ENCODE results near the gene CCDC194.

CCDC194 gene, protein sequence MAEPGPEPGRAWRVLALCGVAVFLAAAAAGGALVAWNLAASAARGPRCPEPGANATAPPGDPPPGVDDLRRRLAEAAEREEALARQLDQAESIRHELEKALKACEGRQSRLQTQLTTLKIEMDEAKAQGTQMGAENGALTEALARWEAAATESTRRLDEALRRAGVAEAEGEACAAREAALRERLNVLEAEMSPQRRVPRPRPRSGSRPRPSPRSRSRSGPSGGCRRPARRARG

DNA sequence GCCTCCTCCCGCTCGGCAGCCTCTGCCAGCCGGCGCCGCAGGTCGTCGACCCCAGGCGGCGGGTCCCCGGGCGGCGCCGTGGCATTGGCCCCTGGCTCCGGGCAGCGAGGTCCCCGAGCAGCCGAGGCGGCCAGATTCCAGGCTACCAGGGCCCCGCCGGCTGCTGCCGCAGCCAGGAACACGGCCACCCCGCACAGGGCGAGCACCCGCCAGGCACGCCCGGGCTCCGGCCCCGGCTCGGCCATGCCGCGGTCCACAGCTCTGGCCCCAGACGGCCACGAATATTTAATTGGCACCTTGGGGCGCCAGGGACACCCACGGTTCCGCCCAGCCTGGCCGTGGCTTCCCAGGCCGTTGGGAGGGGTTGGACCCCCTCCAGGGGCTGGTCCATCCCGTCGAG, at the start of gene CCDC194:
Gene CCDC194 (minus strand): TSS at position 283 of the 400 bp plus-strand sequence. CDS start 38 bp downstream, at position 245.
- DNase-seq (ENCODE audit: low read depth), result no peak

DNA sequence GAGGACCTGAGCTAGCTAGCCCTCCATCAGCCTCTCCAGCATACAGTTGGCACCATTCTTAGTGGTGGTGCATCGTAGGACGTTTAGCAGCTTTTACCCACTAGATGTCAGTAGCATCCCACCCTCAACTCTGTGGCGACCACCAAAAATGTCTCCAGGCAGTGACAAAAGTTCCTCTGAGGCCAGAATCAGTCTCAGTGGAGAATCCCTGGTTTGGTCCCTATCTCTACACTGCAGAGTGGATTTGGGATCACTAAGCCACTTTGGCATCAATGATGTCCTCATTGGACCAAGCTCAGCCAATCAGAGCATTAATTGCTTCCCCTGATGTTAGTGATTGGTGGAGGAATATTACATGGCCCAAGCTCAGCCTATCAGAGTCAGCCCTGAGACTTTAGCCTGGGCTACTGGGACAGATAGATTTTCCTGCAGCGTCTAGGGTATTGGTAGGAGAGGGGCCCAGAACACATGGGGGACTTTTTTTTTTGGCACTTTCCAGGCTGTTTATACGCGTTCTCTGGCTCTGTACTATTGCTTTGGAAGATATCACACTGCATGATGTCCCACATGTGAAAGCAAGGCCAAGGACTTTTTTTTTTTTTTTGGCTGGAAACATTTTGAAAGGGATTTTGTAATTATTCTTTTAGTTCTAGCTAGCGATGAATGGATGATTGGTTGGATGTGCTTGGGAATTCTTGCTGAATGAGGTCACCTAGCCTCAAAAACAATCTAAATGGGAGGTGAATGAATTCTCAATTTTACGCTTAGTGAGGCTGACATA, 47.4 kb upstream of the CCDC194 start:
- no peak for DNase-seq (ENCODE audit: low read depth)

DNA sequence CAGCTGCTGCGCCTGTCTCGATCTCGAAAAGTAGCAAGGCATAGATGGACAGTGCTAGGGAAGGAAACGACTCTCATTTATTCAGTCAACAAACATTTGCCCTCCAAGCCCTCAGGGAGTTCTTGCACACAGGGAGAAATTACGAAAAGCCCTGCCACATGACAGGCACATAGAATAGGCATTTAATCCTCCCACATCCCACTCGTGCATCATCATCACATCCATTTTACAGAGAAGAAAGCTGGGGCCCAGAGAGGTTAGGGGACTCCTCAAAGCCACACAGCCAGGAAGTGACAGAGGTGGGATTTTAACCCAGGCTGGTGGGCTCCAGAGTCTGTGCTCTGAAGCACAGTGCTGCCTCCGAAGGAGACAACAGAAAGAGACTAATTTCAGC, 42.9 kb upstream of the CCDC194 start:
- DNase-seq (ENCODE audit: low read depth), result no peak

DNA sequence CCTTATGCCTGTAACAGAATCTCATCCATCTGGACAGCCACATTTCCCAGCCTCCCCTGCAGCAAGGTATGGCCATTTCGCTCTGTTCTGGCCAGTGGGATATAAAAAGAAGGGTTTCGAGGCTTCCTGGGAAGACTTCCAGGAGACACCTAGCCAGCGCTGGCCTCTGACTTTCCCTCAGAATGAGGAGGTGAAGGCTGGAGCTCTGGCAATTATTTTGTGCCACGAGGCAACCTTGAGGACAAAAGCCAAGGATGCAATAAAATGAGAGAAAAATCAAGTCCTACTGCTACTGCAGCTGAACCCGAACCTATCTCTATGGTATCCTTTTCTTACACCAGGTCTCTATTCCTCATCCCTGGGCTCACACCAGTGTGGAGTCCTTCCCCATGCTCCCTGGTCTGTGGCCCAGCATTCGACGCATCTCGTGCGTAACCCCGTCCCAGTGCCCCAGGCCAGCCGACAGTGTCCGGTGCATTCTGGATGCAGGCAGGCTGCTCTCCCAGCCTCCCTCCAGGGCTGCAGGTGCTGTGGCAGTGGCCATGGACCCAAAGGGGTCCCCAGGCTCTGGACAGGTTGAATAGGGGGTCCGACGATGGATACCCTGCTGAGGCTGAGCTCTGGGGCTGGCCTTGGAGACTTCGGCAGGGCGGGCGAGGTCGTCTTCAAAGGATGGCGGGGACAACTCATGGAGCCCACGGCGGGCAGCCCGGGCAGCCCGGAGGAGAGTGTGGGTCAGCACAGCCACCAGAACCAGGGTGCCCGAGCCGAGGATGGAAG, 42.3 kb upstream of the CCDC194 start:
- DNase-seq (ENCODE audit: low read depth), result no peak

DNA sequence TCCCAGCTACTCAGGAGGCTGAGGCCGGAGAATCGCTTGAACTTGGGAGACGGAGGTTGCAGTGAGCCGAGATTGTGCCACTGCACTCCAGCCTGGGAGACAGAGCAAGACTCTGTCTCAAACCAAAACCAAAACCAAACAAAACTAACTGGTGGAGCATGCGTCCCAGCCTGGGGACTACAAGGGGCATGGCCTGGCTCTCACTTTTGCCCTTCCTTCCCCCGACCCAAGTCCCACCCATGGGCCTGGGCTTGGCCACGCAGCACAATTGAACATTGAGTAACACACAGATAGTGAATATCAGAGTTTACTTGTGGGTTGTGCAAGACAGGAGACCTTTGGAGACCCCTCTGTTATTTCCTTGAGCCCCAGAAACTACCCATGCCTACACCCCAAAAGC, 41.2 kb upstream of the CCDC194 start:
- DNase-seq (ENCODE audit: low read depth), result no peak

DNA sequence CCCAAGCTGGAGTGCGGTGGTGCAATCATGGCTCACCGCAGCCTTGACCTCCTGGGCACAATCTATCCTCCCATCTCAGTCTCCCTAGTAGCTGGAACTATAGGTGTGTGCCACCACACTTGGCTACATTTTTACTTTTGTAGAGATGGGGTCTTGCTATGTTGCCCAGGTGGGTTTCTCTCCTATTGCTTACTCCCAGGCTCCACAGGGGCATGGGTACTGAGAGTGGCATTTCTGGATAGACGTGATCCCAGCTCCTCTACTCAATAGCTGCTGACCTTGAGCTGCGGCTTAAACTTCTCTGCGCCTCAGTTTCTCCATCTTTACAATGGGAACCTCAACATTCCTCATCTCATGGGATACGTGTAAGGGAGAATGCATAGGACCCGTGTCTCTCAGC, 37.4 kb upstream of the CCDC194 start:
- DNase-seq (ENCODE audit: low read depth), result no peak

DNA sequence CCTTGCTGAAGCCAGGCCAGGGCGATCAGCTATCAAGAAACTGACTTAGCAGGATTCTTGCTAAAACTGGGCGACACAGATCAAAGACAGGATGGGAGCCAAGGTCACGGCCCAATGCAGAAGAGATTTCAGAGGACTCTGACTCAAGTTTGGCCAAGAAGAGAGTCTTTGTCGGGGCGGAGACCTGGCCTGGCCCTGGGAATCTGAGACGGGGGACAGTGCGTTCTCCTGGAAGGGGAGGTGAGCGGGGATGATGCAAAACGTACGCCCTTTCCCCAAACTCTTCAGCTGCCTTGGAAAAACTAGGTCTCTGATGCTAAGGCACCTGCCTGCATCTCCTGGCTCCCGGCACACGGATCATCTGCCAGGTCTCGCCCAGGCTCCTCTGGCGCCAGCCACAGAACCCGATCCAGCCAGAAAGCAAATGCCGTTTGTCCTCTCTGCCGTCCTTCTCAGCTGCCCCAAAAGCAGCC, 35.7 kb upstream of the CCDC194 start:
- DNase-seq (ENCODE audit: low read depth), result no peak

DNA sequence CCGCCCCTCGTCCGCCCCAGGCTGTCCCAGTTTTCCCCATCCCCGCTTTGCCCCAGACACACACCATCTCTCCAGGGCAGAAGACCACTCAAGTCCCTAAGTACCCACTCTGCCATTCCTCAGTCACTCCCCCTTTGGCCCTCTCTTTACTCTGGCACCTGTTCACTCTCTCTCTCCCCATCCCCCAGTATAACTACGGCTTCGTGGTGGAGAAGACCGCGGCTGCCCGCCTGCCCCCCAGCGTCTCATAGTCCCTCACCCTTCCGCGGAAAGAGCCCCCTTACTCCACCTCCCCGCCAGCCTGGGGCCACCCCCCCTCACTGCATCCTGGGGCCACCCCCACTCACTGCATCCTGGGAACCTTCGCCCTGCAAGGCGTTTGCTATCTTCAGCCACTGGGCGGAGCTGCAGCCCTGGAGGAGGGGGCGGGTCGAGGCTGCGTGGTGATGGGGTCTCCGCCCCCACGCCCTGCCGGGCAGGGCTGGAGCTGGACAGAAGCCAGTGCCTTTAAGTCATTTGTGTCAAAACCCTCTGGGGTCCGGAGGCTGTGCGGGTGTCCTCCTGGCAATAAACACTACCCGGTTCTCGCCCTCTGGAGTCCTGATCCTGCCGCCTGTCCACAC, 30.9 kb upstream of the CCDC194 start:
- DNase-seq (ENCODE audit: low read depth), result no peak

DNA sequence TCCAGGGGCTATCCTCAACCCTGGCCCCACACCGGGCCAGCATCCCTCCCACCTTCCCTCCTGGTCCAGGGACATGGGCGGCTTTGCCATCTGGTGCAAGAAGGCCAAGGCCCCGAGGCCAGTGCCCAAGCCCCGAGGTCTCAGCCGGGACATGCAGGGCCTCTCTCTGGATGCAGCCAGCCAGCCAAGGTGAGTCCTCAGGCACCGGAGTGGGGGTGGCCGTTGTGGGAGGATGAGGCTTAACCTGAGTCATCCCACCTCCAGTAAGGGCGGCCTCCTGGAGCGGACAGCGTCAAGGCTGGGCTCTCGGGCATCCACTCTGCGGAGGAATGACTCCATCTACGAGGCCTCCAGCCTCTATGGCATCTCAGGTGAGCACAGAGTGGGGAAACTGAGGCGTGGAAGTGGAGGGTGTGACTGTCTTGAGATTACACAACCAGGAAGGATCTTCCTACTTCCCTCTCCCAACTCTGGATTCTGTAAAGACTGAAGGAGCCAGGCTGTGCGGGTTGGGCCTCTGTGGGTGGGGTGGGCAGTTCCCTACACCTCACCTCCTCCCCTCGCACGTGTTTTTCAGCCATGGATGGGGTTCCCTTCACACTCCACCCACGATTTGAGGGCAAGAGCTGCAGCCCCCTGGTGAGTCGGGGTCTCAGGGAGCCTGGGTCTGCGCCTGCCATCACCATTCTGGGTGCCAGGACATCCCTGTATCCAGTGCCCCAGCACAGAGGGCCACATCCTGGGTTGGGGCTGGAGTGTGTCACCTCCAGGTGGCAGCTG, 29.6 kb upstream of the CCDC194 start:
- no peak for DNase-seq (ENCODE audit: low read depth)

DNA sequence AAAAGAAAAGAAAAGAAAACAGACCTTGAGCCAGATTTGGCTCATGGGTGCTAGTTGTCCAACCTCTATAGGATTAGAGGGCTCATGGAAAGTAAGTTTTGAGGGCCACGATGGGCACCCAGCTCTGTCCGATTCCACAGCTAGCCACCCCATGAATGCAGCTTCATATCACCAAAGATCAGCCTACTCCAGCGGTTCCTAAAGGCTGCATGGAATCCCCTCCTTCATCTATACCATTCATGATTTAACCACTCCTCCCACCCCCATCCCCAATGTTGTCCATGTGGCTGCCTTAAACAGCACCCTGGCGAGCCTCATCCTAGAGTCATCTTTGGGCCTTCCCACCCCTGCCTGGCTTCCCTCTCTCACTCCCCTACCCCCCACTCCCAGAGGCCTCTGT, 27.9 kb upstream of the CCDC194 start:
- no peak for DNase-seq (ENCODE audit: low read depth)

DNA sequence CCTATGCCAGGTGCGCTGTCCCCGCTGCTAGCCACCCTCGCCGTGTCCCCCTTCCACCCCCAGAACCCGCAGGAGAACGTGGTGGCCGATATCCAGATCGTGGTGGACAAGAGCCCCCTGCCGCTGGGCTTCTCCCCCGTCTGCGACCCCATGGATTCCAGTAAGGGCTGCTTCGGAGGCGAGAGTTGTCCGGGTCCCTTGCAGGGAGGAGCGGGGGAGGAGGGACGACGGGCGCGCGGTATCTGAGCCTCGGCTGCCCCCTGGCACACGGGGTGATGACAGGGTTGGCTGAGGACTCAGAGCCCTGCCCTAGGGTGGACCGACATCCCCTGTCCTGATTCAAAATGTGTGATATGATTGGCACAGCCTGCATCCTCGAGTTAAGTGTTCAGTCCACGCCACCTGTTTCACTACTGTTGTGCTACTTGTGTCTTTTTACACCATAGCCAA, 26.5 kb upstream of the CCDC194 start:
- DNase-seq (ENCODE audit: low read depth), result no peak

DNA sequence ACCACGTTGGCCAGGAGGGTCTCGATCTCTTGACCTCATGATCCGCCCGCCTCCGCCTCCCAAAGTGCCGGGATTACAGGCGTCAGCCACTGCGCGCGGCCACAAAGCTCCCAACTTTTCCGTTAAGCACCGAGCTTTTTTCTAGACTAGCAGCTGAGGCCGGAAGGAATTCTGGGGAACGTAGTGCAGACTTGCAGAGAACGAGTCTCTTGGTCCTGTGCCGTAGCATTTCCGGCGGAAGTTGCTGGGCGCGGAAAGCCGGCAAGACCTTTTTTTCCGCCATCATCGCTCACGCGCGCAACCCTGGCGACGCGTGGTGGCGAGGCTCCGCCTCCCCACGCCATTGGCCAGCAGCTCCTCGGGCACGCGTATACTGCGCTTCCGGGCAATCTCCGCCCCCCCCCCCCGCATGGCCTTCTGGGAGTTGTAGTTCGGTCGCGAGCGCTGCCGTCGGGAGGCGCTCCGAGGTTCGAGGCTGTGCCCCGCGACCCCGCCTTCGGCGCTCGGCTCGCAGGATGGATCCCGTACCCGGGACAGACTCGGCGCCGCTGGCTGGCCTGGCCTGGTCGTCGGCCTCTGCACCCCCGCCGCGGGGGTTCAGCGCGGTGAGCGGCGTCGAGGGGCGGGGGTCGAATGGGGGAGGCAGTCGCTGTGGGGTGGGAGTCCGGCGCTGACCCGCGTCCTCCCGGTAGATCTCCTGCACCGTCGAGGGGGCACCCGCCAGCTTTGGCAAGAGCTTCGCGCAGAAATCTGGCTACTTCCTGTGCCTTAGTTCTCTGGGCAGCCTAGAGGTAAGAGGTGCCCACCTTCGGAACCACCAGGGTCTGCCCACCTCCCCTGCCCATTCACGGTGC, 25.9 kb upstream of the CCDC194 start, which contains the start of gene MVB12A:
Gene MVB12A (plus strand): TSS at position 427 of the 854 bp plus-strand sequence. CDS start 89 bp downstream, at position 516.
- peak; percentile 91 for DNase-seq (ENCODE audit: low read depth)

DNA sequence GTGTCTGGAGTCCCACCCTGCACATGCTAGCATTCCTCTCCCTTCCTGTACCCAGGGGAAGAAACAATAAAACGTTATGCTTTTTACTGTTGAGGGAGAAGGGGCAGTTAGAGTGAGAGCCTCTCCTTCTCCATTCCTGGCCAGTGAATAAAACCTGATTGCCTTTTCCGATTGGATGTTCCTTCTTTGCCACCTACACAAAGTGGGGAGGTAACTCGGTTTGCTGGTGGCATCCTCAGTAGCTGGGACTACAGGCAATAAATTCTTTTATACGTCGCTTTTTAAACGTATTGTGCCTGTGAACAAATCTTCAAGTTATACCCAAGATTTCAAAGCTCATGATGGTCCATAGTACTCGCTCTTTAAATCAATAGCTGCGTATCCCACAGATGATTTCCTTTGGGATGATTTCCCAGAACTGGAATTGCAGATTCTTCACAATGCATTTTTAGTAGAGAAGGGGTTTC, 25.2 kb upstream of the CCDC194 start:
- DNase-seq (ENCODE audit: low read depth), result no peak

DNA sequence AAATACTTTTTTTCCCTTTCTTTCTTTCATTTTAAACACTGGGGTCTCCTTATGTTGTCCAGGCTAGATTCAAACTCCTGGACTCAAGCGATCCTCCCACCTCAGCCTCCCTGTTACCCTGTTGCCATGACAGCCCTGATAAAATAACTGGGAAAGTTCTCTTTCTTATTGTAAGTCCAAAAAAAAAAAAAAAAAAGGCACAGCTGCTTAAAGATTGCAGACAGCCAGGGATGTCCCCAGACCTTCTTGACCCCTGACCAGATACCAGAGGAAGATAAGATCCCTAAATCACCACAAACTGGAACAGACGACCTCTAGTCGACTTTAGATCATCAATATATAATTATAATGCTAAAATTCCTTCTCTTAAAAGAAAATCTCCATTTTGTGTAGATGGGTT, 24.7 kb upstream of the CCDC194 start:
- DNase-seq (ENCODE audit: low read depth), result no peak

DNA sequence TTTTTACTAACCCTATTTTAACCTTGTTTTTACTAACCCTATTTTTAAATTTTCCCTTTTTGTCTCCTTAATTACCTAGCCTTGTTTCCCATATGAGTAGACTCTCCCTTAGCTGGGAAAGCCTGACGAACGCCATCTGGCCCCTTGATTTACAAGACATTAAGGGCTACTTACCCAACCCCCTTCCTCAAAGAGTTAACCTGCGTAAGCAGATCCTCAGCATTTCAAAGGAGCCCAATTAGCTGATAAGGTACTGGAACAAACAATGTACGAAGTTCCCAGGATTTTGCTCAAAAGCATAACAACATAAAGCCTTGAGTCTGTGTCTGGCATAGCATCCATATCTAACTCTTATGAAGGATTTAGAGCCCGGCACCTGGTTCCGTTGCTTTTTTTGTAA, 21.1 kb upstream of the CCDC194 start:
- no peak for DNase-seq (ENCODE audit: low read depth)

DNA sequence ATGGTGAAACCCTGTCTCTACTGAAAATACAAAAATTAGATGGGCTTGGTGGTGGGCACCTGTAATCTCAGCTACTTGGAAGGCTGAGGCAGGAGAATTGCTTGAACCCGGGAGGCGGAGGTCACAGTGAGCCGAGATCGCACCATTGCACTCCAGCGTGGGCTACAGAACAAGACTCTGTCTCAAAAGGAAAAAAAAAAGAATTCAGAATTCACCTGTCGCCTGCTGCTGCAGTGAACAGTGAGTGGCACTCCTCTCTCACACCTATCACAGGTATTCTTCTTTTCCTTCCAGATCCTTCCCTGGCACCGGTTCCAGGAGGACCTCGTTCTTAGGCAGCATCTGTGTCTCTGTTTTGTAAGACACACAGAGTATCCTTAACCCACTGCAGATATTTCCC, 20.1 kb upstream of the CCDC194 start:
- no peak for DNase-seq (ENCODE audit: low read depth)

DNA sequence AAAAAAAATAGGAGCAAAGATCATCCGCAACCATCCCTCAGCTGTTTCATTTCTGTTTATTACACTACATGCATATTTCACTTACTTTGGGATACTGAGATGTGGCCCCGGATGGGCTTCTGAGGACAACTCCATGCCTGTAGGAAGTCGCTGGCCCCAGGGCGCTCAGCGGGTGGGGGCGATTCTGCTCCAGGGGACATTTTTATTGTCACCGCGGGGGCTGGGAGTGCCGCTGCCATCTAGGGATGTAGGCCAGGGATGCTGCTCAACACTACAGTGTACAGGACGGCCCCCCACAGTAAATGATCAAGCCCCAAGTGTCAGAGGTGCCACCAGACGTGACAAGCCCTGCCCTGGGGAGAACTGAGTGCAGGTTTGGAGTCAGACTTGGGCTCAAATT, 17.8 kb upstream of the CCDC194 start:
- DNase-seq (ENCODE audit: low read depth), result no peak

DNA sequence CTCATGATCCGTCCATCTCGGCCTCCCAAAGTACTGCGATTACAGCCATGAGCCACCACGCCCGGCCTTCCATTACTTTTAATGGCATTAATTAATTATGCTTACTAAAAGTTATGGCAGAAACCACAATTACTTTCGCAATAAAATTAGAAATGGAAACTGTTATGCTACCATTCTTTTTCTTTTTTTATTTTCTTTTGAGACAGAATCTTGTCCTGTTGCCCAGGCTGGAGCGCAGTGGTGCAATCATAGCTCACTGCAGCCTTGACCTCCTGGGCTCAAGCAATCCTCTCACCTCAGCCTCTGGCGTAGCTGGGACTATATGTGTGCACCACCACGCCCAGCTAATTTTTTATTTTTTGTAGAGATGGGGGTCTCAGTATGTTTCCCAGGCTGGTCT, 16.0 kb upstream of the CCDC194 start:
- no peak for DNase-seq (ENCODE audit: low read depth)

DNA sequence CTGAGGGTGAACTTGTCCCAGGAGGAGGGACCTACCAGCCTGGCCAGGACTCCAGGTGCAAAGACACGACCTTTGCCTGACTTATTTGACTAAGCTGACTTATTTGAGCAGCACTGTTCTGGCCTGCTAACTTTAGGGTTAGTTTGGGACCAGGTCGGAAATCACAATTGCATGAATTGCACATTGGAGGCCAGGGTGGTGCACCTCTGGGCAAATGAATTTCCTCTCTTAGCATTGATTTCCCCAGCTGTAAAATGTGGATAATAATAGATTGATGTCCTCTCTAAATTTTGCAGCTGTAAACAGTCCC, 12.8 kb upstream of the CCDC194 start:
- DNase-seq (ENCODE audit: low read depth), result no peak

DNA sequence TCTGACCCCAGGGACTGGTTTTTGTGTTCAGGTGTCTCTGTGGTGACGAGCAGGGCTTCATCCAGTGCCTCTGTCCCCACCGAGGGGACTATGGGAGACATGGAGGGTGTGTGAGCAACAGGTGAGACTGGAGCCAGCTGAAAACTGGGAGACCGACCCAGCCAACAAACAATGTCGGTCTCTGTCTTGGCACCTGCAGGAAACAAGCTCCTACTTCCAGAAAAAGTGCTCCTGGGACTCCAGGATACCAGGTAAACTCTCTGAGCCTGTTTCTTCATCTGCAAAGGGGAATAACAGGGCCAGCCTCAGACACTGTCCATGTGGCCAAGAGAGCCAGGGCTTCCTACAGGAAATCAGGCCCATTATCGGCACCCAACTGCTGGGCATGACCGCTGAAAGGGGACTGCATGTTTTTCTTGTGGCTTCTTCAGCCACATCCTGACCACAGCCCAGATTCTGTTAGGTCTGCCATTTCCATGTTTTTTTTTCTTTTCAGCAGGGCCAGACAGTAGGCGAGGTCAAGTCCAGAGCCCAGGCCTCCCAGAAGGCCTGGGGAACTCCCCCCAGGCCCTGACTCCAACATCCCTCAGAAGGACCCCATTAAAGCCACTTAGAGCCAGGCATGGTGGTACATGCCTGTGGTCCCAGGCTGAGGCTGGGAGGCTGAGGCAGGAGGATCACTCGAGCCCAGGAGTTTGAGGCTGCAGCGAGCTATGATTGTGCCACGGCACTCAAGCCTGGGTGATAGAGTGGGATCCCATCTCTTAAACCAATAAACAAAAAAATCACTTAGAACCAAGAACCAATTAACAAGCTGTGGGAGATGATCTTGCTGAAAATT, 12.3 kb upstream of the CCDC194 start:
- DNase-seq (ENCODE audit: low read depth), result no peak
